CD4-positive, alpha-beta T cell (primary cell): ENCODE measurements around the gene TPPP. TPM values are rescaled to one million over a fixed set of nuclear protein-coding genes. Genes with fewer than 3 reads are reported as not detected.
"Not testable (repeated sequence)": the region's sequence is repeated elsewhere in the genome, so short reads cannot be mapped to it uniquely, and the experiment has no call there.

ENCODE experiments used
- ATAC-seq: fragments of 200-7000 bp; cut with Tn5 transposase; one replicate; pipeline ENCODE4 v1.10.0; 2022; ENCODE audit warnings: mild to moderate bottlenecking; ENCODE audit not compliant: poor library complexity
- CTCF ChIA-PET: fragments of 350-600 bp; sonication (Branson Sonifier 250); formaldehyde crosslinking; loops from one replicate; lab custom pipeline; 2021; ENCODE audit warnings: antibody characterized with exemption, inconsistent platforms; lab: Charles Lee
- POLR2A ChIA-PET: fragments of 350-600 bp; sonication (Branson Sonifier 250); formaldehyde crosslinking; loops from one replicate; lab custom pipeline; 2021; ENCODE audit warnings: antibody characterized with exemption, inconsistent platforms; lab: Charles Lee
- DNase-seq, 14 experiments: peaks; one replicate each; pipeline ENCODE4 v3.0.0-alpha.2; 2013 to 2020; ENCODE audit warnings: mixed read lengths in 2 of 14
- H3K27ac ChIP-seq, 2 donors: one replicate each; pipeline versions ENCODE4 v1.5.1 to v1.7.0; 2013; ENCODE audit warnings: low read length in 2 of 2, low read depth in 1 of 2, mild to moderate bottlenecking in 1 of 2
- H3K27me3 ChIP-seq, 2 experiments: 1 replicate in 1 of 2; 2 replicates in 1 of 2; pipeline versions ENCODE4 v1.6.1 to v1.7.0; 2013; ENCODE audit warnings: low read length in 2 of 2, control low read depth in 1 of 2, mild to moderate bottlenecking in 1 of 2, moderate library complexity in 1 of 2; ENCODE audit not compliant: insufficient read depth in 2 of 2, control insufficient read depth in 1 of 2
- H3K36me3 ChIP-seq: one replicate; pipeline ENCODE4 v1.6.1; 2013; ENCODE audit warnings: low read length, control low read depth; ENCODE audit not compliant: insufficient read depth
- H3K4me1 ChIP-seq: one replicate; pipeline ENCODE4 v1.6.1; 2013; ENCODE audit warnings: low read length, control low read depth; ENCODE audit not compliant: insufficient read depth
- H3K4me3 ChIP-seq: one replicate; pipeline ENCODE4 v1.5.1; 2013; ENCODE audit warnings: mild to moderate bottlenecking, low read length, moderate library complexity
- H3K9me3 ChIP-seq, 2 experiments: 1 replicate in 1 of 2; 2 replicates in 1 of 2; pipeline versions ENCODE4 v1.6.1 to v1.7.0; 2013; ENCODE audit warnings: low read length in 2 of 2, mild to moderate bottlenecking in 2 of 2, control low read depth in 1 of 2, moderate library complexity in 1 of 2; ENCODE audit not compliant: control insufficient read depth in 1 of 2, insufficient read depth in 1 of 2
- H3K27ac Mint-ChIP-seq: one replicate; pipeline ENCODE4 v1.8.0; 2020; ENCODE audit warnings: mixed read lengths
- H3K27me3 Mint-ChIP-seq: one replicate; pipeline ENCODE4 v1.8.0; 2021; ENCODE audit warnings: mixed read lengths
- H3K36me3 Mint-ChIP-seq: one replicate; pipeline ENCODE4 v1.8.0; 2021; ENCODE audit warnings: low read depth, mixed read lengths
- H3K4me1 Mint-ChIP-seq: one replicate; pipeline ENCODE4 v1.8.0; 2021; ENCODE audit warnings: low read depth, mixed read lengths
- H3K4me3 Mint-ChIP-seq: one replicate; pipeline ENCODE4 v1.8.0; 2020; ENCODE audit warnings: mild to moderate bottlenecking, mixed read lengths
- H3K9me3 Mint-ChIP-seq: one replicate; pipeline ENCODE4 v1.8.0; 2020; ENCODE audit warnings: mixed read lengths
- intact Hi-C, 2 experiments: fragments of 100-400 bp; cut with DNase I in 1 of 2; cut with micrococcal nuclease in 1 of 2; formaldehyde crosslinking; loops; one replicate each; pipeline versions ENCODE4 v1.15.1 to v1.9.0; 2023 to 2025; cut with DNase I, micrococcal nuclease
- total RNA-seq, 174 experiments: library from RNA in 2 of 174; stranded (reverse) in 2 of 174; gene quantifications; one replicate each; pipeline ENCODE4 v1.2.3 and lab custom pipeline; 2021 to 2026
- TF ChIP-seq, protein P1 (sequence below): fragments of 200-600 bp; IDR thresholded peaks from one replicate; pipeline ENCODE4 v1.8.0; 2022; ENCODE audit warnings: antibody characterized with exemption, mild to moderate bottlenecking

TPPP gene
- total RNA-seq, 2 experiments from 2014 or later: 8.2 to 8.5 TPM

DNA sequence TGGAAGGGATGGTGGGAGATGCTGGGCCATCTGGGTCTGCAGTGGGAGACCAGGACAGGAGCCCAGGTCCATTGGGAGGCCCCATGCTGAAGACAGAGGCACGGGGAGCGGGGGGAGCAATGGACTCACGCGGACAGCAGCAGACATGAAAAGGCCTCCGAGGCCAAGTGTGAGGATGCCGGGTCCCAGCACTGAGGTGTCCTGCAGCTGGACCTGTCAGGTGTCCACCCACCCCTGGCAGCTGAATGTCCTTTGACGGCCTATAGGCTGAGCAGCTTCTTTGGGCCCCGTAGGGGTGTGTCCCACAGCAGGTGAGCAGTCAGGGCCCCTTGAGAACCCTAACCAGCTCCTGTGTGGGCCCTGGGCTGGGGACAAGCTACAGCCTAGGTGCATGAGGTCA is 3.0 kb upstream of the TPPP start:
- POLR2A ChIA-PET, H3K9me3 ChIP-seq, H3K27me3 ChIP-seq, DNase-seq, H3K4me3 ChIP-seq, H3K4me1 Mint-ChIP-seq, ATAC-seq, H3K27me3 Mint-ChIP-seq, H3K9me3 Mint-ChIP-seq, CTCF ChIA-PET, H3K27ac ChIP-seq, H3K27ac Mint-ChIP-seq, H3K36me3 Mint-ChIP-seq, H3K4me3 Mint-ChIP-seq, intact Hi-C loops, H3K36me3 ChIP-seq: not testable (repeated sequence)
- peaks cover 13% of the 10 kb centered on the region for H3K4me1 ChIP-seq

DNA sequence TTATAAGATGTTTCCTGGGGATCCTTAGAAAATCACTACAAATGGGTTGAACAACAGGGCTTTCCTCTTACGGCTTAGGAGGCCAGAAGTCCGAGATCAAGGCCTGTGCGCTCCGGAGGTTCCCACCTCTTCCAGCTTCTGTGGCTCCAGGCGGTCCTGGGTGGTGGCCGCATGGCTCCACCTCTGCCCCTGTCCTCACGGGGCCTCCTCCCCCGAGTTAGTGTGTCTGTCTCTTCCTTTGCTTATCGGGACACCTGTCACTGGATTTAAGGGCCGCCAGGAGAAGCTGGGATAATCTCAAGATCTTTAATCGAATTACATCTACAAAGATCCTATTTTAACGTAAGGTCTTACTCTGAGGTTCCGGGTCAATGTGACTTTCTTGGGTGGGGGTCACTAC is 2.3 kb upstream of the TPPP start:
- H3K4me3 Mint-ChIP-seq: not testable (repeated sequence)

DNA sequence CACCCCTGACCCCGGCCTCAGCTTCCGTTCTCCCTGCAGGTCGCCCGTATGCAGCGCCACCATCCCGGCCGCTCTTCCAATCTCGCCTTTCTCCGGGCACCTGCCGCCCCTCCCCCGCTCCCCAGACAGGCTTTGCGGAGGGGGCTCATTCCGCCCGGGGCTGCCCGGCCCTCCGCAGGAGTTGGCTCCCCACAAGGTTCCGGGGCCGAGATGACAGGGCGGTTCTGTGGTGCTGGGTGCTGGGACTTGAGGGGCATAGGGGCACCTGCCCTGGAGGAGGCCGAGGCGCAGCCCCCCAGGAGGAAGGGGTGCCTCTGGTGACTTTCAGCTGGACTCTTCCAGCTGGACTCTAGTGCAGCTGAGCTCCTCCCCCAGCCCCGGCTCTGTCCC is 885 bp upstream of the TPPP start:
- H3K4me3 Mint-ChIP-seq, H3K4me1 Mint-ChIP-seq, intact Hi-C loops, H3K36me3 Mint-ChIP-seq, H3K36me3 ChIP-seq, H3K9me3 Mint-ChIP-seq, H3K27ac Mint-ChIP-seq, CTCF ChIA-PET, H3K27ac ChIP-seq, H3K27me3 ChIP-seq, POLR2A ChIA-PET, H3K9me3 ChIP-seq, H3K27me3 Mint-ChIP-seq: not testable (repeated sequence)
- peak overlapping the region; percentile 30 for H3K4me3 ChIP-seq
- ATAC-seq (peak; percentile 5), DNase-seq (peak in 2 of 14 experiments; percentile 34 to 49)
- H3K4me1 ChIP-seq: peaks cover 13% of the 10 kb centered on the region

More for the DNA sequence above, 2.3 kb upstream of the TPPP start:
- H3K27ac Mint-ChIP-seq, H3K27me3 ChIP-seq, POLR2A ChIA-PET, H3K27me3 Mint-ChIP-seq, DNase-seq, intact Hi-C loops, H3K27ac ChIP-seq, H3K36me3 ChIP-seq, ATAC-seq, H3K9me3 ChIP-seq, H3K36me3 Mint-ChIP-seq, H3K9me3 Mint-ChIP-seq, CTCF ChIA-PET, H3K4me1 Mint-ChIP-seq, H3K4me3 ChIP-seq: not testable (repeated sequence)
- H3K4me1 ChIP-seq: peaks cover 13% of the 10 kb centered on the region

DNA sequence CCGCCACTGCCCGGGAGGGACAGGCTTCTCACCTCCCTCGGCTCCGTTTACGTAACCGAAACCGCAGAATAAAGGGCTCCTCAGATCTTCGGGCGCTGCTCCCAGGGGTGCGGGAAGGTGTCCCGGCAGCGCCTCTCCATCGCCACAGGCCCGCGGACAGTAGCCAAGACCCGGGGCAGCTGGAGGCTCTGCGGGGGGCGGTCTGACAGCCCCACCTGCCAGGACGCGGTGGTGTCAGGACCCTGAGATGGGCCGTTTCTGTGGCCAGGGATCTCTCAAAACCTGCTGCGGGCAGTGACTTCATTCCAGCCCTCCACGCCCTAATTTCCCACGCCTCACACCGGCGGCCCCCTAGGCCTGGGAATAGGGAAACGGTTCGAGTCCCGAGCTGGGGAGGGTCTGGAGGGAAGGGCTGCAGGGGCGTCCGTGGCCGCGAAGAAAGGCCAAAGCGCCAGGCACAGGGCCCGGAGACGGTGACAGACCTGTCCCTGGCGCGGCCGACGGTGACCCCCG is 567 bp downstream of the TPPP start:
- H3K27ac Mint-ChIP-seq: not testable (repeated sequence)
- H3K4me3 Mint-ChIP-seq: peak overlapping the region; percentile 34

DNA sequence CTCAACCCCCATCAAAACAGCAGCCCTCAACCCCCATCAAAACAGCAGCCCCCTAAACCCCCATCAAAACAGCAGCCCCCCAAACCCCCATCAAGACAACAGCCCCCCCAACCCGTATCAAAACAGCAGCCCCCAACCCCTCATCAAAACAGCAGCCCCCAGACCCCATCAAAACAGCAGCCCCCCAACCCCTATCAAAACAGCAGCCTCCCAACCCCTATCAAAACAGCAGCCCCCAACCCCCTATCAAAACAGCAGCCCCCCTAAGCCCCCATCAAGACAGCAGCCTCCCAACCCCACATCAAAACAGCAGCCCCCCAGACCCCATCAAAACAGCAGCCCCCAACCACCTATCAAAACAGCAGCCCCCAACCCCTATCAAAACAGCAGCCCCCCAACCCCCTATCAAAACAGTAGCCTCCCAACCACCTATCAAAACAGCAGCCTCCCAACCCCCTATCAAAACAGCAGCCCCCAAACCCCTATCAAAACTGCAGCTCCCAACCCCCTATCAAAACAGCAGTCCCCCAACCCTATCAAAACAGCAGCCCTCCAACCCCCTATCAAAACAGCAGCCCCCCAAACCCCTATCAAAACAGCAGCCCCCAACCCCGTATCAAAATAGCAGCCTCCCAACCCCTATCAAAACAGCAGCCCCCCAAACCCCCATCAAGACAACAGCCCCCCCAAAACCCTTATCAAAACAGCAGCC is 1.2 kb downstream of the TPPP start:
- H3K4me1 Mint-ChIP-seq: no peaks in the 10 kb centered on the region
- intact Hi-C loops: loop anchor here in 1 of 2 experiments (2.0 kb wide), 1 partner anchor 93 kb away; the partner anchor contains the start of gene ZDHHC11B
- H3K27ac Mint-ChIP-seq: no peak overlapping the region
- no peaks in the 10 kb centered on the region for H3K9me3 Mint-ChIP-seq
- H3K4me3 Mint-ChIP-seq: peak overlapping the region; percentile 34
- H3K36me3 Mint-ChIP-seq: no peaks in the 10 kb centered on the region
- H3K9me3 ChIP-seq: no peaks in the 10 kb centered on the region
- H3K4me1 ChIP-seq: peaks cover 13% of the 10 kb centered on the region
- H3K4me3 ChIP-seq: peak overlapping the region; percentile 59
- ChIA-PET POLR2A (no interaction called here), CTCF (no interaction called here)
- ATAC-seq (no peak), DNase-seq (peak in 1 of 14 experiments; percentile 13)
- H3K36me3 ChIP-seq: no peaks in the 10 kb centered on the region
- H3K27me3 ChIP-seq: no peaks in the 10 kb centered on the region
- H3K27me3 Mint-ChIP-seq: no peaks in the 10 kb centered on the region
- H3K27ac ChIP-seq: no peak overlapping the region
- TF ChIP-seq, protein P1, sequence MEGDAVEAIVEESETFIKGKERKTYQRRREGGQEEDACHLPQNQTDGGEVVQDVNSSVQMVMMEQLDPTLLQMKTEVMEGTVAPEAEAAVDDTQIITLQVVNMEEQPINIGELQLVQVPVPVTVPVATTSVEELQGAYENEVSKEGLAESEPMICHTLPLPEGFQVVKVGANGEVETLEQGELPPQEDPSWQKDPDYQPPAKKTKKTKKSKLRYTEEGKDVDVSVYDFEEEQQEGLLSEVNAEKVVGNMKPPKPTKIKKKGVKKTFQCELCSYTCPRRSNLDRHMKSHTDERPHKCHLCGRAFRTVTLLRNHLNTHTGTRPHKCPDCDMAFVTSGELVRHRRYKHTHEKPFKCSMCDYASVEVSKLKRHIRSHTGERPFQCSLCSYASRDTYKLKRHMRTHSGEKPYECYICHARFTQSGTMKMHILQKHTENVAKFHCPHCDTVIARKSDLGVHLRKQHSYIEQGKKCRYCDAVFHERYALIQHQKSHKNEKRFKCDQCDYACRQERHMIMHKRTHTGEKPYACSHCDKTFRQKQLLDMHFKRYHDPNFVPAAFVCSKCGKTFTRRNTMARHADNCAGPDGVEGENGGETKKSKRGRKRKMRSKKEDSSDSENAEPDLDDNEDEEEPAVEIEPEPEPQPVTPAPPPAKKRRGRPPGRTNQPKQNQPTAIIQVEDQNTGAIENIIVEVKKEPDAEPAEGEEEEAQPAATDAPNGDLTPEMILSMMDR: no peak

More for the DNA sequence above, 567 bp downstream of the TPPP start:
- H3K9me3 Mint-ChIP-seq, H3K27me3 ChIP-seq, H3K27ac ChIP-seq, H3K36me3 Mint-ChIP-seq, H3K4me1 Mint-ChIP-seq, H3K9me3 ChIP-seq, H3K36me3 ChIP-seq, H3K27me3 Mint-ChIP-seq, CTCF ChIA-PET: not testable (repeated sequence)
- H3K4me1 ChIP-seq: peaks cover 13% of the 10 kb centered on the region
- peak overlapping the region; percentile 59 for H3K4me3 ChIP-seq
- POLR2A ChIA-PET: interaction anchor here (1.0 kb wide), 2 partner anchors 66 to 200 kb away, joined by 3 to 5 read pairs; partner anchors contain the start of genes BRD9 and TRIP13
- peak; percentile 32 for ATAC-seq
- intact Hi-C loops: loop anchor here in 1 of 2 experiments (2.0 kb wide), 1 partner anchor 92 kb away; the partner anchor contains the start of gene ZDHHC11B
- peak in 4 of 14 experiments; percentile 41 to 59 (median 52) for DNase-seq

DNA sequence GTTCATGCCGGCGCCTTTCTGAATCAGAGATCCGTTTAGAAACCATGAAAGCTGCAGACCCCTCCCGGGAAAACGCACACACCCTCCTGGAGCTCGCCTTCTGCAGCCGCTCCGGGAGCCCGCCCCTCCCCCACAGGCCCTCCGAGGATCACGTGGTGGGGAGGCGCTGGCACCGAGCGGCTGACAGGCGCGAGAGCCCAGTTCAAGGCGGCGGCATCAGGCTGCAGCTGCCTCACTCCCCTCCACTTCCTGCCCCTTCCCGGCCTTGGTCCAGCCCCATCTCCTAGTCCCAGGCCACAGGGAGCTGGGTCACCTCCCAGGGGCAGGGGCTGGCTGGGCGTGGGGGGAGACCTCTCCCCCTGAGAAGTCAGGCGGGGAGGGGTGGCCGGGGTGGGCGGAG is 2.1 kb downstream of the TPPP start:
- H3K9me3 Mint-ChIP-seq, ATAC-seq, H3K27ac ChIP-seq, H3K4me1 Mint-ChIP-seq, H3K4me3 ChIP-seq, H3K27ac Mint-ChIP-seq, H3K36me3 ChIP-seq, intact Hi-C loops, CTCF ChIA-PET, POLR2A ChIA-PET, H3K27me3 Mint-ChIP-seq, H3K27me3 ChIP-seq, H3K4me3 Mint-ChIP-seq, H3K36me3 Mint-ChIP-seq, H3K9me3 ChIP-seq: not testable (repeated sequence)
- peak in 2 of 14 experiments; percentile 29 to 35 for DNase-seq
- H3K4me1 ChIP-seq: peaks cover 13% of the 10 kb centered on the region
